A549 treated with CpdA at 1 μM for 4 hours (cell line): ENCODE measurements around the gene PSEN2. TPM values are rescaled to one million over a fixed set of nuclear protein-coding genes. Genes with fewer than 3 reads are reported as not detected.

Source experiments
- total RNA-seq: library from RNA; stranded (reverse); fragments of 200-300 nt; extraction: Qiagen RNA extraction; gene quantifications from 5 replicates; pipeline ENCODE4 v1.2.3, GENCODE V29; 2022; ENCODE audit warnings: low read depth

Gene PSEN2
- total RNA-seq: 26.1 to 29.8 TPM (median 28.0 TPM) in 5 replicates

GRCh38 chr1:226870401-226871279 is at the start of gene PSEN2:
Gene PSEN2 (plus strand): TSS chr1:226870616. CDS start chr1:226881908, 11,292 bp downstream.

GRCh38 chr1:226940029-226940805 is 69.8 kb downstream of the PSEN2 start, which contains the start of gene COQ8A:
Gene COQ8A (plus strand): TSS chr1:226940294. CDS start chr1:226961386, 21,092 bp downstream.

Other genes starting within 250 kb of the PSEN2 start
- 2.3 to 3.0 TPM (median 2.8 TPM) in 5 replicates for gene ITPKB, start 131.3 kb upstream of the PSEN2 start, total RNA-seq
- 18.3 to 23.6 TPM (median 22.4 TPM) in 5 replicates for gene COQ8A, start 69.7 kb downstream of the PSEN2 start, total RNA-seq